B cell (primary cell): ENCODE results near the gene TNIK. TPM values are rescaled to one million over a fixed set of nuclear protein-coding genes. Genes with fewer than 3 reads are reported as not detected.
"Not testable (repeated sequence)": the region's sequence is repeated elsewhere in the genome, so short reads cannot be mapped to it uniquely, and the experiment has no call there.

Source experiments
- ATAC-seq: fragments of 200-7000 bp; cut with Tn5 transposase; one replicate; pipeline ENCODE4 v1.10.0; 2021; ENCODE audit warnings: low read depth, mild to moderate bottlenecking, moderate number of reproducible peaks, moderate library complexity
- CTCF ChIA-PET: fragments of 350-600 bp; sonication (Branson Sonifier 250); formaldehyde crosslinking; loops from one replicate; lab custom pipeline; 2021; ENCODE audit warnings: antibody characterized with exemption, inconsistent platforms; lab: Charles Lee
- POLR2A ChIA-PET: fragments of 350-600 bp; sonication (Branson Sonifier 250); formaldehyde crosslinking; loops from one replicate; lab custom pipeline; 2021; ENCODE audit warnings: antibody characterized with exemption; lab: Charles Lee
- DNase-seq: peaks from one replicate; pipeline ENCODE4 v3.0.0; 2013
- H2AFZ ChIP-seq: 2 replicates; pipeline ENCODE4 v1.6.1; 2012; ENCODE audit warnings: mild to moderate bottlenecking, low read depth, low read length; ENCODE audit not compliant: insufficient read depth, poor library complexity, severe bottlenecking
- H3K27ac ChIP-seq, 2 donors: 1 replicate in 1 of 2; 2 replicates in 1 of 2; pipeline ENCODE4 v1.5.1; 2012 to 2013; ENCODE audit warnings: low read length in 2 of 2, mild to moderate bottlenecking in 2 of 2, moderate library complexity in 1 of 2
- H3K27me3 ChIP-seq, 4 experiments: fragments of 200-600 bp in 1 of 4; sonication (generic) in 1 of 4; replicated peaks in 1 of 4; 1 replicate in 2 of 4; 2 replicates in 2 of 4; pipeline versions ENCODE4 v1.6.1 to v1.7.0; 2013 to 2016; ENCODE audit warnings: low read length in 3 of 4, mild to moderate bottlenecking in 2 of 4, mixed read lengths in 1 of 4, moderate library complexity in 1 of 4; ENCODE audit not compliant: insufficient read depth in 4 of 4, control insufficient read depth in 3 of 4; ENCODE audit errors: control extremely low read depth in 1 of 4
- H3K36me3 ChIP-seq, 2 experiments: replicated peaks in 1 of 2; 1 replicate in 1 of 2; 2 replicates in 1 of 2; pipeline versions ENCODE4 v1.6.1 to v1.7.1; 2013; ENCODE audit warnings: low read length in 1 of 2; ENCODE audit not compliant: insufficient read depth in 2 of 2, control insufficient read depth in 1 of 2; ENCODE audit errors: control extremely low read depth in 1 of 2, extremely low read depth in 1 of 2
- H3K4me1 ChIP-seq, 2 donors: fragments of 200-600 bp in 1 of 2; sonication (generic) in 1 of 2; 1 replicate in 1 of 2; 2 replicates in 1 of 2; pipeline versions ENCODE4 v1.5.1 to v1.6.1; 2013 to 2017; ENCODE audit warnings: low read length in 2 of 2; ENCODE audit not compliant: control insufficient read depth in 2 of 2, insufficient read depth in 2 of 2
- H3K4me2 ChIP-seq: replicated peaks from 2 replicates; pipeline ENCODE3; 2012; ENCODE audit warnings: mild to moderate bottlenecking, low read depth, low read length; ENCODE audit not compliant: poor library complexity, severe bottlenecking
- H3K4me3 ChIP-seq, 5 experiments: fragments of 200-600 bp in 1 of 5; sonication (generic) in 1 of 5; 1 replicate in 3 of 5; 2 replicates in 2 of 5; pipeline versions ENCODE4 v1.5.1 to v1.7.0; 2011 to 2016; ENCODE audit warnings: low read length in 4 of 5, mild to moderate bottlenecking in 4 of 5, low read depth in 2 of 5, control low read depth in 1 of 5, moderate library complexity in 1 of 5; ENCODE audit not compliant: insufficient read depth in 1 of 5; ENCODE audit errors: control extremely low read depth in 1 of 5, extremely low read depth in 1 of 5
- H3K79me2 ChIP-seq: fragments of 200-600 bp; sonication (generic); one replicate; pipeline ENCODE4 v1.6.0; 2016; ENCODE audit warnings: low read length; ENCODE audit not compliant: control insufficient read depth, insufficient read depth
- H3K9ac ChIP-seq: fragments of 200-600 bp; sonication (generic); 2 replicates; pipeline ENCODE4 v1.6.1; 2017; ENCODE audit warnings: mild to moderate bottlenecking, low read length, moderate library complexity
- H3K9me3 ChIP-seq, 3 donors: one replicate each; pipeline versions ENCODE4 v1.6.1 to v1.7.1; 2013; ENCODE audit warnings: low read length in 2 of 3; ENCODE audit not compliant: control insufficient read depth in 2 of 3, insufficient read depth in 1 of 3; ENCODE audit errors: control extremely low read depth in 1 of 3
- H4K20me1 ChIP-seq: 2 replicates; pipeline ENCODE4 v1.6.0; 2012; ENCODE audit warnings: mild to moderate bottlenecking, low read length; ENCODE audit not compliant: insufficient read depth, control insufficient read depth, poor library complexity, severe bottlenecking
- H3K27ac Mint-ChIP-seq: one replicate; pipeline ENCODE4 v1.8.0; 2021; ENCODE audit warnings: mixed read lengths
- H3K27me3 Mint-ChIP-seq: one replicate; pipeline ENCODE4 v1.8.0; 2021; ENCODE audit warnings: mixed read lengths
- H3K4me1 Mint-ChIP-seq: one replicate; pipeline ENCODE4 v1.8.0; 2021; ENCODE audit warnings: mixed read lengths
- H3K4me3 Mint-ChIP-seq: one replicate; pipeline ENCODE4 v1.8.0; 2021; ENCODE audit warnings: mixed read lengths
- H3K9me3 Mint-ChIP-seq: one replicate; pipeline ENCODE4 v1.8.0; 2022; ENCODE audit warnings: mixed read lengths; ENCODE audit not compliant: insufficient read depth
- EZH2 ChIP-seq: IDR thresholded peaks from 2 replicates; pipeline ENCODE4 v1.6.1; 2012; ENCODE audit warnings: borderline replicate concordance, low read depth, mild to moderate bottlenecking, moderate library complexity, low read length; ENCODE audit not compliant: insufficient read depth, poor library complexity, severe bottlenecking
- WGBS: methylation state at CpG from one replicate; pipeline ENCODE4 v1.1.5; 2013; ENCODE audit warnings: missing lambda C conversion rate; ENCODE audit not compliant: insufficient coverage; 5-methylcytosine and 5-hydroxymethylcytosine counted together
- intact Hi-C: fragments of 100-400 bp; cut with micrococcal nuclease; formaldehyde crosslinking; loops from one replicate; pipeline ENCODE4 v1.10.0; 2022
- polyA plus RNA-seq: library from polyadenylated mRNA; depleted of rRNA; stranded (reverse); fragments of >200 nt; gene quantifications from 2 replicates; pipeline ENCODE4 v1.2.3, GENCODE V29; 2012
- total RNA-seq, 2 donors: library from RNA; stranded (reverse); fragments of 120-200 nt in 1 of 2; gene quantifications; 1 replicate in 1 of 2; 2 replicates in 1 of 2; pipeline versions ENCODE4 v1.2.3 to v1.2.4, GENCODE V29; 2013 to 2022
- TF ChIP-seq, protein P1 (sequence below): fragments of 200-600 bp; IDR thresholded peaks from one replicate; pipeline ENCODE4 v1.8.0; 2022; ENCODE audit warnings: antibody characterized with exemption, mild to moderate bottlenecking

TNIK gene
- total and polyA plus RNA-seq, 2 donors (not counting 1 experiment from before 2014, with no cell fraction given), result 0.66 to 7.7 TPM

DNA sequence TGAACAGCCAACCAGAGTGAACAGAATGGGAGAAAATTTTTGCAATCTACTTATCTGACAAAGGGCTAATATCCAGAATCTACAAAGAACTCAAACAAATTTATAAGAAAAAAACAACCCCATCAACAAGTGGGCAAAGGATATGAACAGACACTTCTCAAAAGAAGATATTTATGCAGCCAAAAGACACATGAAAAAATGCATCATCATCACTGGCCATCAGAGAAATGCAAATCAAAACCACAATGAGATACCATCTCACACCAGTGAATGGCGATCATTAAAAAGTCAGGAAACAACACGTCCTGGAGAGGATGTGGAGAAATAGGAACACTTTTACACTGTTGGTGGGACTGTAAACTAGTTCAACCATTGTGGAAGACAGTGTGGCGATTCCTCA, 341.2 kb downstream of the TNIK start:
- H3K4me2 ChIP-seq, H3K4me3 Mint-ChIP-seq, H3K9me3 ChIP-seq, H3K27ac ChIP-seq, H2AFZ ChIP-seq, intact Hi-C loops, H3K27me3 Mint-ChIP-seq, CTCF ChIA-PET, H3K79me2 ChIP-seq, H3K4me1 Mint-ChIP-seq, POLR2A ChIA-PET, H4K20me1 ChIP-seq, H3K4me3 ChIP-seq, H3K36me3 ChIP-seq, H3K9ac ChIP-seq, H3K9me3 Mint-ChIP-seq, H3K4me1 ChIP-seq, H3K27ac Mint-ChIP-seq, DNase-seq, ATAC-seq, H3K27me3 ChIP-seq: not testable (repeated sequence)
- WGBS, result no CpG with 5 or more reads among the region's 3 CpGs

DNA sequence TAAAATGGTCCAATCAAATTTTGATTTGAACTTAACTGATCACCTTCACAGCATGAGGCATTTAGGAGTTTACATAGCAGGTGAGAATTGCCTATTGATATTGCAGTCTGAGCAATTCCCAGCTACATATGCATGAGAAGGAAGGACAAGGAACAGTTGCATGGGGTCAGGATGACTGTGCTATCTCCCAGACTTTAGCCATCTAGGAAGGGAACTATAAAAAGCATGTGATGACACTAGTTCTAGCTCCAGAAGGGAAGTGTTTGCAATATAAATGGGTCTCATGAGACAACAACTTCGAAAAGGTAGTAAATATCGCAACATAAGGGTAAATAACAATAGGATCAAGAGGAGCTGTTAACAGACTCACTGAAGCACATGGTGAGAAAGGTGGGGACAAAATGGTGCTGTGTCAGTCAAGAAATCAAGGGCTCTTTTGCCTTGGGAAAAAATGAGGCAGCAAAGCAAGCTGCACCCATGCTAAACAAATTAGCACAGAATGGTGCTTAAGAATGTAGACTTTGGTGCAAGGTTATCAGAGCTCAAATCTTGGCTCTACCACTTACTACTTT, 343.3 kb downstream of the TNIK start:
- no peak overlapping the region for H2AFZ ChIP-seq
- H3K27me3 ChIP-seq, result no peaks in the 10 kb centered on the region
- H3K4me2 ChIP-seq, result no peak overlapping the region
- H3K27ac Mint-ChIP-seq, result no peak overlapping the region
- H3K27ac ChIP-seq, result no peak overlapping the region
- TF ChIP-seq EZH2, result no peak
- TF ChIP-seq, protein P1, sequence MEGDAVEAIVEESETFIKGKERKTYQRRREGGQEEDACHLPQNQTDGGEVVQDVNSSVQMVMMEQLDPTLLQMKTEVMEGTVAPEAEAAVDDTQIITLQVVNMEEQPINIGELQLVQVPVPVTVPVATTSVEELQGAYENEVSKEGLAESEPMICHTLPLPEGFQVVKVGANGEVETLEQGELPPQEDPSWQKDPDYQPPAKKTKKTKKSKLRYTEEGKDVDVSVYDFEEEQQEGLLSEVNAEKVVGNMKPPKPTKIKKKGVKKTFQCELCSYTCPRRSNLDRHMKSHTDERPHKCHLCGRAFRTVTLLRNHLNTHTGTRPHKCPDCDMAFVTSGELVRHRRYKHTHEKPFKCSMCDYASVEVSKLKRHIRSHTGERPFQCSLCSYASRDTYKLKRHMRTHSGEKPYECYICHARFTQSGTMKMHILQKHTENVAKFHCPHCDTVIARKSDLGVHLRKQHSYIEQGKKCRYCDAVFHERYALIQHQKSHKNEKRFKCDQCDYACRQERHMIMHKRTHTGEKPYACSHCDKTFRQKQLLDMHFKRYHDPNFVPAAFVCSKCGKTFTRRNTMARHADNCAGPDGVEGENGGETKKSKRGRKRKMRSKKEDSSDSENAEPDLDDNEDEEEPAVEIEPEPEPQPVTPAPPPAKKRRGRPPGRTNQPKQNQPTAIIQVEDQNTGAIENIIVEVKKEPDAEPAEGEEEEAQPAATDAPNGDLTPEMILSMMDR, result no peak
- H3K27me3 Mint-ChIP-seq, result no peaks in the 10 kb centered on the region
- POLR2A ChIA-PET, result no interaction called here
- ATAC-seq (no peak), DNase-seq (no peak)
- H3K9me3 Mint-ChIP-seq, result no peaks in the 10 kb centered on the region
- no peaks in the 10 kb centered on the region for H3K4me1 ChIP-seq
- H3K9ac ChIP-seq, result no peak overlapping the region
- CTCF ChIA-PET, result no interaction called here
- intact Hi-C loops, result no loop called here
- no peaks in the 10 kb centered on the region for H4K20me1 ChIP-seq
- H3K4me3 ChIP-seq, result no peak overlapping the region
- H3K4me3 Mint-ChIP-seq, result no peak overlapping the region
- WGBS, result 95% methylated on average over 2 of the region's 2 CpGs
- H3K79me2 ChIP-seq, result no peaks in the 10 kb centered on the region
- H3K9me3 ChIP-seq, result no peaks in the 10 kb centered on the region
- no peaks in the 10 kb centered on the region for H3K4me1 Mint-ChIP-seq
- no peaks in the 10 kb centered on the region for H3K36me3 ChIP-seq
